Left ventricle myocardium superior (tissue), 1 donor: ENCODE results near the gene PHC1. TPM values are rescaled to one million over a fixed set of nuclear protein-coding genes. Genes with fewer than 3 reads are reported as not detected.
A peak's percentile ranks its signal among the peaks of the same experiment; 100 is the strongest.

ENCODE experiments used
- ATAC-seq: fragments of 200-7000 bp; cut with Tn5 transposase; one replicate; pipeline ENCODE4 v1.9.1; 2020; ENCODE audit warnings: mild to moderate bottlenecking, moderate library complexity
- DNase-seq: peaks from one replicate; pipeline ENCODE4 v3.0.0-alpha.2; 2020
- intact Hi-C: fragments of 100-400 bp; cut with micrococcal nuclease; formaldehyde crosslinking; loops from one replicate; pipeline ENCODE4 v1.11.0; 2022
- total RNA-seq: library from RNA; stranded (reverse); fragmentation: NEBNext Ultra II Directional; extraction: Animal tissue kit (Norgen Biotek cat#: 25700); gene quantifications from one replicate; pipeline ENCODE4 v1.2.1, GENCODE V29; 2021
- donor health status: DM: no; HTN: yes; CAD: no; lungs with severe emphysema.

PHC1 gene
- total RNA-seq, 1 donor from 2014 or later = 24.7 TPM

GRCh38 chr12:8943565-8944186, 29.4 kb downstream of the PHC1 start:
- intact Hi-C loops = no loop called here
- DNase-seq (no peak), ATAC-seq (no peak)

- ATAC-seq (no peak), DNase-seq (no peak)
- intact Hi-C loops = no loop called here
These were observed 32.4 kb downstream of the PHC1 start for GRCh38 chr12:8946733-8947132.

DNA sequence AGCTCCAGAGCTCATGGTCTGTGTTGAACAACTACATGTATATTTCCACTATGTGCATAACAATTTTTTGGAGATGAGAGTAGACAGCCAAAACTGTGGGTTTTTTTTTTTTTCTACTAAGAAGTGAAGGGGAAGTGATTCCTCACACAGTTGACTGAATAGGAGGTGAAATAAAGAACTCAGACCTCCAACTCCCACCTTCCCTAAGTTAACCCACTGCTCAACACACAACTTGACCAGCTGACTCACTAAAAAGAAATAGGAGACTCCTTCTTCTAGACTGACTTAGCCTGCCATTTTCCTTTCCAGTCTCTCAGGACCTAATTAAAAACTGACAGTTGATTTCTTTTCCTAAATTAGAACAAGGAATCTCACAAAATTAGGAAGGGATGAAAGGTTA, 33.4 kb downstream of the PHC1 start:
- ATAC-seq = no peak
- intact Hi-C loops = no loop called here

GRCh38 chr12:8948701-8949341, 34.5 kb downstream of the PHC1 start:
- intact Hi-C loops = no loop called here
- no peak for DNase-seq
- no peak for ATAC-seq

More for the DNA sequence above, 33.4 kb downstream of the PHC1 start:
- no peak for DNase-seq

DNA sequence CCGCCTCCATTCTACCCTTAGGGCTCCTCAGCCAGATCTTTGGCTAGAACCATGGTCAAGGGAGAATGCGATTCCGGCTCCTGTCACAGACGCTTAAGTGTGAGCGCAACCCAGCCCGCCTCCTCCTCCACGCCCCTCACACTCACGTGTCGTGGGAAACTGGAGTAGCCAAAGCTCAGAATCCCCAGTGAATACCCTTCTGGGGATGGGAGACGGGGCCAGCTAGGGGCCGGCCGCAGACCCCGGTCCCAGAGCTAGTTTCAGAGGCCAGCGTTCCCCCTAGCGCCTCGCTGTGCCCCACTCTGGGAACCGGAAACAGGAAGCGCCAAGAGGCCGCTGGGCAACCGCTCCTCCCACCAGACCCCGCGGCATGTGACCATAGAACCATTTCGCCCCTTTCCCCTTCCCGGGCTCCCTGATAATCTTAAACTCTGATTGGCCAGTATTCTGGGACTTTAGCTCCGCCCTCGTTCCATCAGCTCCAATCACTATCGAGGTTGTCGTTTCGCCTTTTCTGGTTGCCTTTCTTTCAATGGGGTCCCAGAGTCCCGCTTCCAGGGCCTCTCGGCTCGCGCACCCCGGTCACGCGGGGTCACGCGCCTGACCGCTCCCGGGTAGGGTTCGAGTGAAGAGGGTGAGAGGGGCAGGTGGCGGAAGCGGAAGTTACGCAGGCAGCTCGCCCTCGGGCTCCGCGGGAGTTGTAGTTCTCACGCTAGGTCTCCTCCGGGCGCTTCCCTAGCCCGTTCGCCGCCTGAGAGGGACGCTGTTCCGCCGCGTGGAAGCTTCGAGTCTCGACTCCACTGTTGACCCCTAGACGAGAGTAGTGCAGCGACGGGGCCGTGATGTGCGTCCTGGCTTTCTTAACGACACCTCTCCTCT, 35.3 kb downstream of the PHC1 start, which contains the start of gene M6PR:
TSS of gene M6PR (minus strand) at position 304 of the 879 bp plus-strand sequence. CDS start 3,241 bp downstream, outside the sequence.
- DNase-seq (peak; percentile 95), ATAC-seq (peak; percentile 96)
- intact Hi-C loops = loop anchor here (5.0 kb wide), 1 partner anchor 98 kb away; no protein-coding TSS in a partner anchor

- intact Hi-C loops = loop anchor here (5.0 kb wide), 1 partner anchor 97 kb away; no protein-coding TSS in a partner anchor
- DNase-seq (no peak), ATAC-seq (peak; percentile 1)
These were observed 35.9 kb downstream of the PHC1 start for GRCh38 chr12:8950221-8950527.

DNA sequence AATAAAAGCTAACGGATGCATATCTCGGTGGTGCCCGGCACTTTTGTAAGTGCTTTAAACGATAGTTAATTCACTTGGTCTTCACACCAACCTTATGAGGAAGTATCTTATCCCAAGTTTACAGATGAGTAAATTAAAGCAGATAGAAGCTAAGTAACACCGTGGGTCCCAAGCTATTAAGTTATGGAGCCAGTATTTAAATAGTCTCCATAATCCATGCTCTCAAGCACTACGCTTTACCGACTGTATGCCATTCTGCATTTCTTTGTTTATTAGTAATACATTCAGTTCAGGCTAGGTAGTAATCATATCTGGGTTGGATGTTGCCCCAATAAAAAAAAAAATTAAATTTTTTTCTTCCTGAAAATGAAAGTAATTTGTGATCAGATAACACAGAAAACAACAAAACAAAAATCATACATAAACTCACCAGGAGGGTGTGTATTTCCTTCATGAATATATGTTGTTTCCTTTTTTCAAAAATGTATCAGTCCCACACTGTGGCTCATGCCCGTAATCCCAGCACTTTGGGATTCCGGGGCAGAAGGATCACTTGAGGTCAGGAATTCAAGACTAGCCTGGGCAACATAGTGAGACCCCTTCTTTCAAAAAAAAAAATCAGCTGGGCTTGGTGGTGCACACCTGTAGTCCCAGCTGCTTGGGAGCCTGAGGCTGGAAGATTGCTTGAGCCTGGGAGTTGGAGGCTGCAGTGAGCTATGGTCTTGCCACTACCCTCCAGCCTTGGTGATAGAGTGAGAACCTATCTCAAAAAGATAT, 36.6 kb downstream of the PHC1 start:
- ATAC-seq = no peak
- no peak for DNase-seq

DNA sequence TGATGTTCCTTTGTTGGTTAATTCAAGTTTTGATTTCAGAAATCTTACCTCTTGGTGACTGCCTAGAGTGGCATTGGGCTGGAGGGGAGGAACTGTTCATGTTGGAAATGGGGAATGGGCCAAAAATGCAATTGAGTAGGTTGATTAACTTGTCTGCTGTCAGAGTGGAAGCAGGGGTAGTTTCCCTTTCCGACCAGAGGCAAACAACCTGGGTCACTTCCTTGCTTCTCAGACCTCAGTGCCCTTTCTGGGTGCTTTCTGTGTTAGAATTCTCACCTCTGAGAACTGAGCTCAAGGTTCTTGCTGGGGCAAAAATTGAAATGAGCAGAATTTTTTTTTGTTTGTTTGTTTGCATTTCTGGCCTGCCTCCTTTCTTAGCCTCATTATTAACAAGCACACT, 37.4 kb downstream of the PHC1 start:
- ATAC-seq (no peak), DNase-seq (no peak)
- intact Hi-C loops = loop anchor here (5.0 kb wide), 1 partner anchor 96 kb away; no protein-coding TSS in a partner anchor

More for the DNA sequence above, 36.6 kb downstream of the PHC1 start:
- intact Hi-C loops = loop anchor here (5.0 kb wide), 1 partner anchor 96 kb away; no protein-coding TSS in a partner anchor

DNA sequence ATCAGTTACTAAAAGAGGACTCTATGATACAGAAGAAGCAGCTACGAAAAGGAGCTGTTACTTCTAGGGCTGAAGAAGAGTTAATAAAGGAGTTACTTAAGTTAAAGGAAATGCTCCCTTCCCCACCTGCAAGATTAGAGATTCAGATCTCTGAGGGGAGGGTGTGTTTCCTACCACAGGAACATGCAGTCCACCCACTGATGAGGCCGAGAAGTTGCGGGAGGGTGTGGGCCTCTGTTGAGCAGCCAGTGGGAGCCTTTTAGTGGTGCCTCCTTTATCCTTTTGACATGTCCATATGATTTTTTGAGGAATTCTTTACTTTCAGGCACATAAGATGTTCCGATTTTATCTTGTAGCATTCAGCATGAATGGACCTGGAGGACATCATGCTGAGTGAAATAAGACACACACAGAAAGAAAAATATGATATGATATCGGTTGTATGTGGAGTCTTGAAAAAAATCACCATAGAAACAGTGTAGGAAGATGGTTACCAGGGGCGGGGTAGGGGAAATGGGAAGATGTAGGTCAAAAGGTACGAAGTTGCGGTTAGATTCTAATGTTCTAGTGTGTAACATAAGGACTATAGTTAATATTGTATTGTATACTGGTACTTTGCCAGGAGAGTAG, 39.6 kb downstream of the PHC1 start:
- DNase-seq = no peak
- intact Hi-C loops = loop anchor here (5.0 kb wide), 1 partner anchor 93 kb away; no protein-coding TSS in a partner anchor
- no peak for ATAC-seq

- intact Hi-C loops = no loop called here
- ATAC-seq (no peak), DNase-seq (no peak)
These were observed 41.8 kb downstream of the PHC1 start for GRCh38 chr12:8956073-8956472.

DNA sequence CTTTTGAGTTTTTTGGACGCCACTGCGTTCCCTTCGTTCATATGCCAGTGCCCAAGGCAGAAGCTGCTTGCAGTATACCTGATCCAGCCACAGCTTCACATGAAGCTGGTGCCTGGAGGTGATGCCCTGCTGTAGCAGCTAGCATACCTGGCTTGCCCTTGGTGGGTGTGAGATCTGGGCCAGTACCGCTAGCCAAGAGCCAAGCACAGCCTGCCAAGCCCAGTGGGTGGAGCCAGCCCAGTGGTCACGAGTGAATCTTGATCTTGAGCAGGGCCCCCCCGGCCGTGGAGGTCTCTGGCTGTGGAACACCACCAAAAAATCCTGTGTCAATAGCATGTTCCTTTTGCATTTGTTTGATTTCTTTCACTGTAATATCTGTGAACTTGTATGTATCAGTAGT, 42.5 kb downstream of the PHC1 start:
- intact Hi-C loops = no loop called here
- ATAC-seq (peak; percentile 55), DNase-seq (peak; percentile 45)

- intact Hi-C loops = no loop called here
- DNase-seq = no peak
- no peak for ATAC-seq
These were observed 43.3 kb downstream of the PHC1 start for GRCh38 chr12:8957561-8957960.

DNA sequence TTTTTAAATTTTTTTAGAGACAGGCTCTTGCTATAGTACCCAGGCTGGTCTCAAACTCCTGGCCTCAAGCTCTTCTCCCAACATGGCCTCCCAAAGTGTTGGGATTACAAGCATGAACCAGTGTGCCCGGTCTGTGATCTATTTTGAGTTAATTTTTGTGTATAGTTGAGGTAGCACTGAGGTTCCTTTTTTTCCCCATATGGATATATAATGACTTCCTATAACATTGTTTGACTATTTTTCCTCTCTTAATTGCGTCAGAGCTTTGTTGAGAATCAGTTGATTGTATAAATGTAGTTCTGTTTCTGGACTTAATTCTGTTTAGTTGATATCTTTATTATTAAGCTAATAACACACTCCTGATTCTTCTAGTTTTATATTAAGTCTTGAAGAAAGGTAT, 43.8 kb downstream of the PHC1 start:
- intact Hi-C loops = no loop called here
- no peak for DNase-seq
- ATAC-seq = no peak

- intact Hi-C loops = no loop called here
- ATAC-seq (no peak), DNase-seq (no peak)
These were observed 45.9 kb downstream of the PHC1 start for GRCh38 chr12:8960176-8960575.

DNA sequence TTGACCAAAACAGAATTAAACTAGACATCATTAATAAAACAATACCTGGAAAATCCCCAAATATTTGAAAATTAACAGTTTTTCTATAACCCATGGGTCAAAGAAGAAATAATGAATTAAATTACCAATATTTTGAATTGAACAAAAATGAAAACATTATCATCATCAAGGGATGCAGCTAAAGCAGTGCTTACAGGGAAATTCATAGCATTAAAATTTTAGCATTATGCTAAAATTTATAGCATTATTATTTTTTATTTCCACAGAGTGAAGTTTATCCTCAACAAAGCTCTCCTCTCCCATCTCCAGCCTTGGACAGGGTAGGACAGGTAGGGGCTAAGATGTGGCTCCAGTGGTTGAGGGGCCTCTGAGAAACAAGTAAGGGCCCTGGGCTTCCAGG, 54.5 kb downstream of the PHC1 start:
- intact Hi-C loops = no loop called here
- no peak for ATAC-seq
- DNase-seq = no peak

DNA sequence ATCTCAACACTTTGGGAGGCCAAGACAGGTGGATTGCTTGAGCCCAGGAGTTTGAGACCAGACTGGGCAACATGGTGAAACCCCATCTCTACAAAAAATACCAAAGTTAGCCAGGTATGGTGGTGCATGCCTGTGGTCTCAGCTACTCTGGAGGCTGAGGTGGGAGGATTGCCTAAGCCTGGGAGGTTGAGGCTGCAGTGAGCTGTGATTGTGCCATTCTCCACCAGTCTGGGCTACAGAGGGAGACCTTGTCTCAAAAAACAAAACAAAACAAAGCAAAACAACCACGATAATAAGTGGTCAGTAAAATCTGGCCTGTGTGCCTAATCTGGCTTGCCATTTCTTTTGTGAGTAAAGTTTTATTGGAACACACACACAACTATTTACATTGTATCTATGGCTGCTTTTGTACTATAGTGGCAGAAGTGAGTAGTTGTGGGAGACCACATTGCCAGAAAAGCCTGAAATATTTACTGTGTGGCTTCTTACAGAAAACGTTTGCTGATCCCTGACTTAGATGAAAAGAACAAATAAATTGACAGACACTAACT, 55.6 kb downstream of the PHC1 start:
- ATAC-seq (no peak), DNase-seq (no peak)
- intact Hi-C loops = no loop called here

- intact Hi-C loops = no loop called here
- DNase-seq = no peak
- no peak for ATAC-seq
These were observed 56.1 kb downstream of the PHC1 start for GRCh38 chr12:8970432-8970831.

DNA sequence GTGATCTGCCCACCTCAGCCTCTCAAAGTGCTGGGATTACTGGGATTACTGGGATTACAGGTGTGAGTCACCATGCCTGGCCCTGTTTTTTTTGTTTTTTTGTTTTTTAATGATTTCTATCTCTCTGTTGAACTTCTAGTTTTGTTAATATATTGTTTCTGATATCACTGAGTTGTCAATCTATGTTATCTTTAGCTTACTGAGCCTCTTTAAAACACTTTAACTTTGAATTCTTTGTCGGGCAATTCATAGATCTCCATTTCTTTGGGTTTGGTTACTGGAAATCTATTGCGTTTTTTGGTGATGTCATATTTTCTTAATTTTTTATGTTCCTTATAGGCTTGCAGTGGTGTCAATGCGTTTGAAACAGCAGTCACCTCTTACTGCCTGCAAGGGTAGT, 65.8 kb downstream of the PHC1 start:
- no peak for ATAC-seq
- intact Hi-C loops = no loop called here

More for the DNA sequence above, 65.8 kb downstream of the PHC1 start:
- DNase-seq = no peak
